DMS 273 treated with DMSO at 0.1 percent for 48 hours (cell line): Measurements from ENCODE around the gene LAMB1.

Experiments used
- DNase-seq: peaks from one replicate; lab custom pipeline; 2025; lab: John Stamatoyannopoulos, UW

Gene LAMB1

DNA sequence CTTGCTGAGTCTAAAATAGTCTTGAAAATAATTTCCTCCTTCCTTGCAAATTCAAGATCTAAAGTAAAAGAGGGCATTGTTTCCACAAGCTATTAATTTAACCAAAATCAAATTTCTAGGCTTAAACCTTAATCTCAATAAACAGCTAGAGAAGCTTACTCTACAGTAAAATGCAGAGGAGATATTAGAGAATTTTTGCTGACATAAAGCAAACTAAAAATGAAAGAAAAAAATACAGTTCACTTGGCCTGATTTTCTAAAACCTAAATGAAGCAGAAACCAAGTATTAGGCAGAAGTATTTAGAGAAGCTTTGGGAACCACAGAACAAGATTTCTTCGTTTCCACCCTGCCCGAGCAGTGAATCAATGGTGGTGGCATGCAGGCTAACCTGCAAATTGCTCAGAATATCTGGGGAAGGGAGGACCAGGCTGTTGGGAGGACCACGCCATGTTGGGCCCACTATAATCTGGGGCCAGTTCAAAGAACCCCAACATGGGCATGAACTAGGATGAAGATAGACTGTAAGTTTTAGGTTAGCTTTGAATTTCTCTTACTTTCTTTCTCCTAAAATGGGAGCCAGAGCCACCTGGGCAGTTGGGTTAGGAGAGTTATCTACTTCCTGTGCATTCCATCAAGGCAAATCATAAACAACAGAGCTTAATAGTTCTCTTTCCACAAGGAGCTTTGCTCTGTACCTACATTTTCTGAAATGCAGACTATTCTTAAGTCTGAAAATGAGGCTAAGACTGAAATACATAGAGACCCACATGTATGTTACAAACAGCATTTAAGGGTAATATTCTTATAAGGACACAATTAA, 4.1 kb downstream of the LAMB1 start:
- DNase-seq: no peak

DNA sequence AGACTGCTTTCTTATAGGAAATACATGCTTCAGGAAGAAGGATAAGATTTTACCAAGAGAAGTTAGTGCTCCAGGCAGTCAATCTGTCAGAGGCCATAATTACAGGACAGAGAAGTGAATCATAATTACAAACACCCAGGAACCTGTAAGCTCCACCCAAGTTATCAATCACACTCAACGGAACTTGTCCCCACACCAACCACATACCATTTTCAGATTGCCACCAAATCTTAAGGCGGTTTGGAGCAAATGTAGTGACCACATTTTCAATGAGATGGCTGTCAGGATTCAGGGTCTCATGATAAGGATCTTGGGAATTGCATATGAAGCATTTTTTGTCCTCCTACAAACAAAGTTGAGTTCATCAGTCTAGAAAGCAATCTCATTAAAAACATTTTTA, 4.8 kb downstream of the LAMB1 start:
- DNase-seq: no peak

DNA sequence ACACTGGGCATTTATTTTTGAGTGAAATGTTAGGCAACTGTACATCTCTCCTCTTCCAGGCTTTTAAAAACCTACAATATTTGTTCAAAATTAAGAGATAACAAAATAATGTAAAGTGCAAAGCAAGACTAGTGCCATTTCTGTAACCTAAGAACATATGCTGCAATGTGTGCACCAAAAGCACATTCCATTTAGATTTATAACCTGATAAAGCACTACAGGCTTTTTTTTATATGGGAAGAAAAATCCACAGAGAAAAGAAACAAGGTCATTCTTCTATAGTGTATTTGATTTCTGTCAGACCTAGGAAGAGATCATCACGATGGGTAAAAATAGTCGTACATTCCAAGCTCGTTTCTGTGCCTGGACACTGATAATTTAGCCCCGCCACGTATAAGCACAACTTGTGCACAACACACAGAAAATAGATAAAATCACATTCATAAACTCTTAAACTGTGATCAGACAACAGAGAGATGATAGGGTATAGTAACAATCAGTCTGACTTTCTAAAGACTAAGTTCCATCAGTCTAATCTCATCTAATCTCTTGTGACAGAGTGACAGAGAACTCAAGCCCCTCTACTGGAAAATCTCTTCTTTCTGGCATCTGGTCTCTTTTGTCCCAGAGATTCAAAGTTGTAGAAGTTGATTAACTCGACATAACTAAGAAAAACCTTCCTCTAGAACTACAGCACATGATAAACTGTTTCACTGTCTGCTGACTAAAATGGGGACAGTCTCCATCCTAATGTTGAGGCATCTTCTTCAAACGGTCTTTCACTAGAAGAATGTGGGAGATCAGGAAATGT, 6.7 kb downstream of the LAMB1 start:
- DNase-seq: no peak

DNA sequence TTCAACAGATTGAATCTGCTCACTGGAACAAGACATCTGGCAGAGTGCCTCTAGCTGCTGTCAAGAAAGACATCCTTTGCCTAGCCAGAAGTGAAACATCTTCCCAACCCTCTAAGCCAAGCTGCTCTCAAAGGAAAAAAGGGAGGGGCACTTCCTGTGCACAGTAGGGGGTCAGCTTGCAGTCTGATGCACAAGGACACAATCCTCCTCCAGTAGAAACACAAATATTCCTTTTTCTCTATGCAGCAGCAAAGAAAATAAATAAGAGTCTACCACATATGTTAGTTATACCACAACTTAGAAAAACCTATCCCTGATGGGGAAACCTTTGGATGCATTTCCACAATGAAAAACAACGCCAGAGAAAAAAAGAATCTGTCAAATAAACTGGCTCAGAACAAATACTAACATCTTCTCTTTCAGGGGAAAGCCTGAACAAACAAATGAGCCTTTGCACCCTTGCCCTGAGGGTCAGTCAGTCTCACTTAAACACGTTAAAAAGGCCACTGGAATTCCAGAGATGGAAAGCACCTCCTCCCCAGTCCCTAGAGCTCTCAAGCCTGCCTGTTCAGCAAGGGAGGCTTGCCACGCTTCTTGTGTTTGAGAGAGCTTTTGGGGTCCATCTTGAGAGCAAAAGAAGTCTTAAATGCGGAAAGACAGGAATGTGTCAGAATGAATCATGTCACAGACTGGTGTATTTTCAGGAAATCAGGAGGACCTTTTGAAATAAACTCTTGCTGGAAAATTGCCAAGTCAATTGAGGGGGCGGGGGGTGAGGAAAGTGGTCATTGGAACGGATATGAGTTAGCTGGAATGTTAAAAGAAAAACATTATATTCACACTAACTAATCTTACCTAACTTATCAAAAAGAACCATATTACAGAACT, 7.5 kb downstream of the LAMB1 start:
- peak; percentile 41 for DNase-seq

DNA sequence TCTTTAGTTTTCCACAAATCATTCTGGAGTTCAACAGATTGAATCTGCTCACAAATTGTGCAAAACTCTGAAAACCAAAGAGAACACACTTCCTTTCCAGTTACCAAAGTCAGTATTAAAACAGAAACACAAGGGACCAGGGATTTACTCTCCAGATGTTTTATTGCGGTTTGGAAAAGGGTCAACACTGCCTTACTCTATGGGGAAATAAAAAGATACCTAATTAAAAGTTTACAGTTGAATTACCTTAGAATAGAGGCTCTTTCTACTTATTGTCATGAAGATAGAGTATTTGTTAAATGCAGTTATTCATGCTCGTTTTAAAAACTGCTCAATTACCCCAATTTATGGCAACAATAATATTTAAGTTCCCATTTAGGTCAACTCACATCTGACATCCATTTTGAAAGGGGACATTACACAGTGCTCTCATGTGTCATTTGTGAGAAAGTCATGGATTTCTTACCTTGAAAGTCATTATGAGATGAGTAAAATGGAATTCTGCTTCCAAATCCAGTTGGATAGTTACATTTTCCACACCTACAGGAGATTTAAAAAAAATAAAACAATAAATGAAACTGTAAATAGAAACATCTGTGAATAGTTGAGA, 8.4 kb downstream of the LAMB1 start:
- no peak for DNase-seq

DNA sequence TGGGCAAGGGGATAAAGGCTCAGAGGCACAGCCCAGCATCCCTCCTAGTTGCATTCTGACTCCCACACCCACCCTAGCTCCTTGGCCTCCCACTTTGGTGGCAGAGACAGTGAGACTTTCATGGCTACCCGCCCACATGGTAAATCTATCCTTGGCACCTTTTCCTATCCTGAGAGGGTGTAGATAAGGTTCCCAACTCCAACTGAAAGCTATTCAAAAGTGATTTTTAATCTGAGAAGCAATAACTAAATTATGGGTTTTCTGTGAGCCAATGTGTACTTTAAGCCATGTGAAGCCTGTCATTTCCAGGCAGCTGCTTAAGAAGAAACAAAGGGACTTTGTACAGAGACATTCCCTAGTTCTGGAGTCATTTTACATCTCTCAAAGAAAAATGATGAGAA, 9.1 kb downstream of the LAMB1 start:
- no peak for DNase-seq

DNA sequence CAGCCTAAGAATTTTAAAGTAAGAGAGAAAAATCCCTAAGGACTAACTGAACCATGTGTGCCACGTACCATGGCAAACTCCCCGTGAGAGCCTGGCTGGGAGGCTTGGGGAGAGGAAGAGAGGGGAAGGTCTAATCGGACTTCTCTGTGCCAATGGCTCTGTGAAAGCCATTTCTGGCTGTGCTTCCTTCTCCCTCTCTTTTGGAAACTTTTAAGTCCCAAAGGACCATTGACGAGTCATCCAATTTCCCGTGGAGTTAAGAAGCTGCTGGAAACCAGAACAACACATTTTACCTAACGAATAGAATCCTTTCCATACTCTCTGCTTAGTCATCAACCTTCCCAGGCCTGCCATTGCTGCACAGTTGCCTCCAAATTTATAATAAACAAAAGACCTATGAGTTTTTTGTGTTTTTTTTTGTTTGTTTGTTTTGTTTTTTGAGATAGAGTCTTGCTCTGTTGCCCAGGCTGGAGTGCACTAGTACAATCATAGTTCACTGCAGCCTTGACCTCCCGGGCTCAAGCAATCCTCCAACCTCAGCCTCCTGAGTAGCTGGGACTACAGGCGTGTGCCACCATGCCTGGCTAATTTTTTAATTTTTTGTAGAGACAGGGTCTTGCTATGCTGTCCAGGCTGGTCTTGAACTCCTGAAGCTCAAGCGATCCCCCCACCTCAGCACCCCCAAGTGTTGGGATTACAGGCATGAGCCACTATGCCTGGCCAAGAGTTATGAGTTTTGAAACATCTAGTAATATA, 13.2 kb downstream of the LAMB1 start:
- DNase-seq: no peak

DNA sequence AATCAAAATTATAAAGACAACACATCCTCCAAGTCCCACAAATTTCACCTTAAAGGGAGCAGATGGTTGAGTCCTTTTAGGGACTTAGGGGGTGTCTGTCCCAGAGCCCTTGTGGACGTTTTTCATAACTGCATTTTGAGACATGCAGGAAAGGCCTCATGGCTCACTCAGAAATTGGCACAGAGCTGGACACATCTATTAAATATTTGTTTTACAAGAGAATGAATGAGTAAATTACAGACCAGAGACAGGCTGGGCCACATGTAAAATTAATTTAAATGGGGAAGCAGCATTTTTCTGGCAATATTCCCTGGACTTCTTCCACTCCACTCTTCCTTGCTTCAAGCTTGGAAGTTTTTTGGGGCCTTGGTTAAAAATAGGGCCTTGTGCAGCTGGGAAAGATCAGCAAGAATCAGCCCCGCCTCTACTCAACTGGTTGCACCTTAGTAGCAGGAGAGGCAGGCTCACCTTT, 20.0 kb downstream of the LAMB1 start:
- DNase-seq: no peak

DNA sequence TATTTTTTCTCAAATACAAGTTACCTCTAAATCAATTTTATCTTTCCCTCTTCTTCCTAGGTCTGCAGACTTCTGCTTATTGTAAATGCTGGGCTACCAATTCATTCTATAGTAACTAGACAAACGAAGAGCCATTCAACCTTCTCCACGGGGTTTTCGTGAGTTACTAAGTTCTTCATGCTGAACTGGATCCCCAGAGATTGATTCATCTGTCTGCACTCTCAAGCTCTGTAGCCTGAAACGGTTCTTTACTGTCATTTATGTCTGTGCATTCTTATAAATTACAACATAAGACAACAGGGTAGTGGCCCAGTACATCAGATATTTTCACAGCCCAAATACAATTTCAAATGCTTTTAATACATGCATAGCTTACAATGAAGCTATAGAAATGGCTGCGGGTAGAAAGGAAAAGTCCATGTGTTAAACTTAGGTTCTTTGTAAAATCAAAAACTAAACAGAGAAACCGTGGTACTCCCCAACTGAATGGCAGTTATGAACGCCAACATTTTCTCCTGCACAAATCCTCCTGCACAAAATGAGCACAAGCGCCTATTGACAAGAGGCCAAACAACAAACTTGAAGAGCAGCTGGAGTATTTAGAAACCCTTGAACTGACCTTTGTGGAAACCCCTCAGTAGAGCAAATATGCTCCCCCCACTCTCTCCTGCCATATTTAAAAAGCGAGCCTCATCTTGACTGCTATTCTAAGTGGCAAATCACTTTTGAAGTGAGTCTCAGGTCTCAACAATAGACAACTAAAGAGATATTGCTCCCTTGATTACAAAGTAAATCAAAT, 20.7 kb downstream of the LAMB1 start:
- DNase-seq: no peak

DNA sequence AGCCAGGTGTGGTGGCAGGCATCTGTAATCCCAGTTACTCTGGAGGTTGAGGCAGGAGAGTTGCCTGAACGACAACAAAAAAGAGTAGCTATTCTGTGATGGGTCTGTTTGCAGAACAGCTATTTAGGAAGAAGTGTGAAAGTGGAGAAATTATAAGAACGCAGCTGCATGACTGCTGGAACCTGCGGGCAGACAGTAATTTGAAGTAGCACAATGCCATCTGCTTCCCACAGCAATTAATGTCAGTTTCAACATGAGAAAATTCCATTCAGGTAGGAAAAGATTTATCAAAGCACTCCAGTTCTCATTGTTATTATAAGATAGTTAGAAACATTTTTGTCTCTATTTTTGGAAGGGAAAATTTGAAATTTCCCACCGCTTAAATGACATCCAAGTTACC, 21.5 kb downstream of the LAMB1 start:
- DNase-seq: no peak

DNA sequence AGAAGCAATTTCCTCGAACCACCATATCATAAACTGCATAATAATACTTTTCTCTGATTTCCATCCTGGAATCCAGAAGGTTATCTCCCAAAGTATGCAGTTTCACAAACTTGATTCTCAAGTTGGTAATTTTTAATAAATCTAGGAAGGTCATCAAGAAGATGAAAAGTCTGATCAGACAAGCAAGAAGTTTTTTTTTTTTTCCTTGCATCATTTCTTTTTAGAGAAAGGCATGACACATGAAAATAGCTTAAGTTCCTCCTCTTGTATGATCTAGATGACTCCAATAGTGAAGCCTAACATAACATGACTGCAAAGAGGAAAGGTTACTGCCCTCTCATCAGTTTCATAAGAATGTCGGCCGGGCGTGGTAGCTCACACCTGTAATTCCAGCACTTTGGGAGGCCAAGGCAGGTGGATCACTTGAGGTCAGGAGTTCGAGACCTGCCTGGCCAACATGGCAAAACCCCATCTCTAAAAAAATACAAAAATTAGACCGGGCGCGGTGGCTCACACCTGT, 22.2 kb downstream of the LAMB1 start:
- DNase-seq: no peak

DNA sequence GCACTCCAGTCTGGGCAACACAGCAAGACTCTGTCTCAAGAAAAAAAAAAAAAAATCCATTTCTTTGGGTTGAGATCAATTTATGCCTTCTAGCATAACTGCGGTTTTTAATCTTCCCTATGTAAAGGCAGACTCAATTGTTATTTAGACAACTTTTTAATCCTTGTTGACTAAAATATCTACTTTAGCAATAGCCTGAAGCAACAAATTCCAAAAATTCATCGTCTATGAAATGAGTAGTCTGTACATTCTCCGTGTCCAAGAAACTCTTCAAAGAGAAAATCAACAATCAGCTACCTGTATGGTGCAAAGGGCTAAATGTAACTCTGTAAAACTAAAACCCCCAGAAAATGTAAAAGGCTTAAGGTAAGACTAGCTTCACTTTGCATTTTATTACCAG, 22.8 kb downstream of the LAMB1 start:
- DNase-seq: no peak

DNA sequence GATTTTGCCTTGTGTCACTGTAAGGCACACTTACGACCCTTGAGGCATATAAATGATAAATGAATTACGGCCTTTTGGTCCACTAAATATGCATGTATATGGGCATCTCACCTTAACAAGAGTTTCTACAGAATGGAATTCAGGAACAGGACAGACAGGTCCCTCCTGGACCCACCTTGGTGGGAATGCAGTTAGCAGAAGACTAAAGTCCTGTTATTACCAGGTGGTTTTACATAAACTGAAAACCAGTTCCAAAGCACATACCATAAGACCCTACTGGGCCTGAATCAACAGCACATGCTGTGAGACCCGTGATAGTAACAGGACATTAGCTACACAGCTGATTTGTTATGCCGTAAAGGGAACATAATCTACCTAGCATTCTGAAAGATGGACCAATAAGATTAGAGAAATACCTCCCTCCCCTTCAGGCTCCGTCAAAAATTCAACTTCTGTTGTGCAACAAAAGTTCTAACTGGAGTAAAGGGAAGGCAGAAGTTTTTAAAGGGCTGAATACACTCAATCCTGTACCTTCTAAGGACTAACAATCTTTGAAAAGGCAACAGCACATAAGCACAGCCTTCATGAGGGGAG, 24.0 kb downstream of the LAMB1 start:
- no peak for DNase-seq

DNA sequence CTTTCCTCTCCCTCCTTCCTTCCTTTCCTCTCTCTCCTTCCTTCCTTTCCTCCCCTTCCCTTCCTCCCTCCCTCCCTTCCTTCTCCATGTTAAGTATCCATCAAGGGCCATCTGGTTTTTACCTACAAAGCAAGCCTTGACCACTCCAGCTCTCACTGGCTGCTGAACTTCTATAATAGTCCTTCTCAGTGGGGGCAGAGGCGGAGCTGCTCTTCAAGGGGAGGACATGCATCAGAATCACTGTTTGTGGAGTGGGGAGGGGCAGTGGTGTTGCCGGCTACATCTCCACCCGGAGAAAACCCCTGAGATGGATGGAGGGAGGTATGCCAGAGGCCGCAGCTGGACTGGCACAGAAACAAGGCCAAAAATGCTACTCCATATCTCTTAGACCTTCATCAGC, 25.9 kb downstream of the LAMB1 start:
- DNase-seq: no peak

DNA sequence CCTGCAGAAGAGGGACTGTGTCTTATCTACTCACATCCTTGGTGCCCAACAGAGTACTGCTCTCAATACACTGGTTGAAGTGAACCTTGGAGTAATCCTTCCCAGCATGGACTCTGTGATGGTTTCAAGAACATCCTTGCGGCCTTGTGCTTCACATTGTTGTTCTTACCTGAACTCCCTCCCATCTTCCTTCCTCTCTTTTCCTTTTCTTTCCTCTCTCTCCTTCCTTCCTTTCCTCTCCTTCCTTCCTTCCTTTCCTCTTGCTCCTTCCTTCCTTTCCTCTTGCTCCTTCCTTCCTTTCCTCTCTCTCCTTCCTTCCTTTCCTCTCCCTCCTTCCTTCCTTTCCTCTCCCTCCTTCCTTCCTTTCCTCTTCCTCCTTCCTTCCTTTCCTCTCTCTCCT, 26.3 kb downstream of the LAMB1 start:
- no peak for DNase-seq

DNA sequence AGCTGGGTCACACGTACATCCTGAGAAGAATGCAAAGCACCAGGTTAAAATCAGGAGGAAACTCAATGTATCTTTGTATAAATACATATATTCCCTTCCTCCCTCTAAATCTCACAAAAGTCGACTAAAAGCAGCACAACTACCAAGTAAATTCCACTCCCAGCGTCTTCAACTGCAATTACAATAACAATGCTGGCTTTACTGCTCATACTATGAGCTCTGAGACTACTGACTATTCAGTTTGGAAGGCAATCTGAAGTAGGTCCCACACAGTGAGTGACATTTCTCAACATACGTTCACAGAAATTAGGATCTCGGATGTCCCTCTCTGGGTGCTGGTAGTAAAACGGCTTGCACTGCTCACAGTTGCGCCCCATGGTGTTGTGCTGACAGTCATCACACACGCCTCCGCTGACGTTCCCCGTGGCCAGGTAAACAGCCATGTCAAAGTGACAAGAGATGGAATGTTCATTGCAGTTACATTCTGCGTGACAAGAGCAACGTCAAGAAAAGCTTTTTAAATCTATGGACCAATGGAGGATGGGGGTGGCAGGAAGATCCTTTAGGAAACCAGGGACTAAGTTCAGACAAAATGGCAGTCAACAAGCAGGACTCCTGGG, 27.5 kb downstream of the LAMB1 start:
- no peak for DNase-seq

DNA sequence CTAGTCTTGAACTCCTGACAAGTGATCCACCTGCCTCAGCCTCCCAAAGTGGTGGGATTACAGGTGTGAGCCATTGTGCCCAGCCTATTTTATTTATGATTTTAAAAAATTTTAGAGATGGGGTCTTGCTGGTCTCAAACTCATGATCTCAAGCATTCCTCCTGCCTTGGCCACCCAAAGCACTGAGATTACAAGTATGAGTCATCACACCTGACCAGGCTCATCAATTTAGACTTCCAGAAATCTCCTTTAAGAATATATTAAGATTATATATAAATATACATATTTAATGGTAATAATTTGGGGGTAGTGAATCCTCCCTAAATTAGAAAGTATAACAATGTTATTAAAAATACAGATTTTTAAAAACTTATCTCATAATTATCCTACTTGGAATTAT, 29.1 kb downstream of the LAMB1 start:
- no peak for DNase-seq

DNA sequence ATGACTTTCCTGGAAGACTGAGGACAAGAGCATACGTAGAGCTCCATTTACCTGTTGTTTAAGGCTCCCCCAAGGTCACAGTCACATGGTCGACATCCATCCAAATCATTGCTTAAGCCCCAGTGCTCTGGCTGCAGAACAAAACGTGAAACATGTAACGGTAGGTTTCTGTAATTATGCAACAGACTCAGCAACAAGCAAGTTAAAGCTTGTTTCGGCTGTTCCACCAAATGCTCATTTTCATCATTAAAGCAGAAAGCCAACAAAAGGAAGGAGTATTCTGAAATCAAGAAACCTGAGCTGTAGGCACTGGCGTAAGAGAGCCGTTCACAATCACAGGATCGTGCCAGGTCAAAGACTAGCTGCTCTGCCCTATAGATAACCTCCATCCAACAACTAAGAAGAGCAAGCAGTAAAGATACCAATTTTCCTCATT, 30.0 kb downstream of the LAMB1 start:
- peak; percentile 81 for DNase-seq

DNA sequence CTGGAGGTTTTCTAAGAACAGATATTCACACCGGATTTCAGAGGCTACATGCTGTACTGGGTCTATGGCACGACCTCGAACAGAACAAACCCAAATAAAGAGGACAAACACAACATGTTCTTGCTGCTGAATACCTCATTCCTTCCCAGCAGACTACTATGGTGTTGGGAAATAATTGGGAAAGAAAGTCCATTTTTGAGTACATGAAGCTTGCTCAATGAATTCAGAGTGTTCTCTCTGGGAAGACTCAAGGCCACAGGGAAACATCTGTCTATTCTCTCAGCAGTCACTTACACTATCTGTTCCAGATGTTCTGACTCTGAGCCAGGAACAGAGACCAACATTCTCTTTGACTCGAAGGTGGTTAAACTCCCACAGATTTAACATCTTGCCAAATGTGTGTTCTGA, 30.9 kb downstream of the LAMB1 start:
- no peak for DNase-seq
